Prostate gland (tissue), 2 donors: ENCODE measurements around the gene LIX1L. TPM values are rescaled to one million over a fixed set of nuclear protein-coding genes. Genes with fewer than 3 reads are reported as not detected.

Experiments used
- DNase-seq: peaks from one replicate; pipeline ENCODE4 v3.0.0-alpha.2; 2019; ENCODE audit warnings: low spot score
- H3K27ac ChIP-seq, 2 donors: fragments of 200-600 bp; sonication (generic); 2 replicates each; pipeline ENCODE4 v1.5.1; 2017 to 2019
- H3K27me3 ChIP-seq: fragments of 200-600 bp; sonication (generic); replicated peaks from 2 replicates; pipeline ENCODE4 v1.5.1; 2019; ENCODE audit not compliant: insufficient read depth
- H3K36me3 ChIP-seq, 2 donors: fragments of 200-600 bp; sonication (generic); 1 replicate in 1 of 2; 2 replicates in 1 of 2; pipeline versions ENCODE4 v1.5.1 to v1.8.1; 2017 to 2019
- H3K4me1 ChIP-seq: fragments of 200-600 bp; sonication (generic); replicated peaks from 2 replicates; pipeline ENCODE4 v1.5.1; 2019
- H3K4me3 ChIP-seq, 2 donors: fragments of 200-600 bp; sonication (generic); 2 replicates each; pipeline ENCODE4 v1.5.1; 2017 to 2019
- H3K9me3 ChIP-seq: fragments of 200-600 bp; sonication (generic); 2 replicates; pipeline ENCODE4 v1.5.1; 2017
- CTCF ChIP-seq, 4 experiments: fragments of 200-600 bp in 2 of 4; fragments of 450-650 bp in 2 of 4; sonication (generic) in 2 of 4; IDR thresholded peaks; 1 replicate in 3 of 4; 2 replicates in 1 of 4; pipeline ENCODE4 v1.5.1; 2016 to 2019; ENCODE audit warnings: antibody characterized with exemption in 4 of 4, mild to moderate bottlenecking in 2 of 4, moderate library complexity in 2 of 4
- POLR2A ChIP-seq: fragments of 450-650 bp; IDR thresholded peaks from one replicate; pipeline ENCODE4 v1.6.1; 2016; ENCODE audit warnings: antibody characterized with exemption, mild to moderate bottlenecking
- POLR2AphosphoS5 ChIP-seq: sonication (generic); formaldehyde crosslinking; IDR thresholded peaks from one replicate; pipeline ENCODE4 v1.6.1; 2017; ENCODE audit warnings: antibody characterized with exemption
- WGBS: methylation state at CpG from one replicate; pipeline ENCODE4 v1.1.5; 2018; 5-methylcytosine and 5-hydroxymethylcytosine counted together
- intact Hi-C: fragments of 100-400 bp; cut with DNase I; formaldehyde crosslinking; loops from one replicate; pipeline ENCODE4 v1.14.2; 2022
- total RNA-seq, 2 donors: library from RNA; depleted of rRNA; stranded (reverse); fragments of >200 nt; gene quantifications; one replicate each; pipeline ENCODE4 v1.1.0, GENCODE V29; 2016

Gene LIX1L
- total RNA-seq, 2 donors from 2014 or later = 30.0 to 31.8 TPM

- no peak for DNase-seq
- Histone ChIP-seq H3K27me3 (no peaks in the 10 kb centered on the region), H3K4me1 (peaks cover 17% of the 10 kb centered on the region), H3K4me3 (no peak overlapping the region), H3K27ac (peak overlapping the region; percentile 88 to 90), H3K36me3 (no peaks in the 10 kb centered on the region), H3K9me3 (no peaks in the 10 kb centered on the region)
- TF ChIP-seq POLR2AphosphoS5 (no peak), POLR2A (no peak), CTCF (IDR thresholded peaks at IDR 0.05) (no peak)
- intact Hi-C loops = loop anchor here (2.0 kb wide), 1 partner anchor 30 kb away; no protein-coding TSS in a partner anchor
Measured at GRCh38 chr1:145978471-145978853, 20.6 kb upstream of the LIX1L start.

GRCh38 chr1:145977486-145978470 is 20.0 kb upstream of the LIX1L start:
- H3K4me1 ChIP-seq = peaks cover 17% of the 10 kb centered on the region
- 19% methylated on average over 9 of the region's 9 CpGs for WGBS
- intact Hi-C loops = loop anchor here (2.0 kb wide), 1 partner anchor 31 kb away; no protein-coding TSS in a partner anchor
- H3K9me3 ChIP-seq = no peaks in the 10 kb centered on the region
- H3K27me3 ChIP-seq = no peaks in the 10 kb centered on the region
- H3K27ac ChIP-seq = peak overlapping the region; percentile 88 to 90
- TF ChIP-seq POLR2A = no peak
- TF ChIP-seq CTCF (IDR thresholded peaks at IDR 0.05) = peak; percentile 68 to 95 (median 93)
- peak; percentile 90 for TF ChIP-seq POLR2AphosphoS5
- H3K36me3 ChIP-seq = no peaks in the 10 kb centered on the region
- DNase-seq = peak; percentile 87
- no peak overlapping the region for H3K4me3 ChIP-seq

- 76% methylated on average over 5 of the region's 5 CpGs for WGBS
- Histone ChIP-seq H3K4me1 (peaks cover 17% of the 10 kb centered on the region), H3K9me3 (no peaks in the 10 kb centered on the region), H3K27ac (peak overlapping the region; percentile 88 to 90), H3K4me3 (no peak overlapping the region), H3K36me3 (no peaks in the 10 kb centered on the region), H3K27me3 (no peaks in the 10 kb centered on the region)
- TF ChIP-seq POLR2AphosphoS5 (no peak), POLR2A (no peak), CTCF (IDR thresholded peaks at IDR 0.05) (no peak)
- intact Hi-C loops = no loop called here
- DNase-seq = no peak
Measured at GRCh38 chr1:145977016-145977415, 19.2 kb upstream of the LIX1L start.

GRCh38 chr1:145975216-145975615 is 17.4 kb upstream of the LIX1L start:
- Histone ChIP-seq H3K36me3 (no peaks in the 10 kb centered on the region), H3K27ac (no peak overlapping the region), H3K9me3 (no peaks in the 10 kb centered on the region), H3K27me3 (no peaks in the 10 kb centered on the region), H3K4me3 (no peak overlapping the region), H3K4me1 (peaks cover 17% of the 10 kb centered on the region)
- no peak for DNase-seq
- intact Hi-C loops = no loop called here
- WGBS = 84% methylated on average over 4 of the region's 4 CpGs
- TF ChIP-seq POLR2A = no peak
- TF ChIP-seq POLR2AphosphoS5 = no peak
- no peak for TF ChIP-seq CTCF (IDR thresholded peaks at IDR 0.05)

GRCh38 chr1:145974721-145975120 is 16.9 kb upstream of the LIX1L start:
- intact Hi-C loops = no loop called here
- no peak for DNase-seq

More at GRCh38 chr1:145974721-145975120, 16.9 kb upstream of the LIX1L start:
- no peaks in the 10 kb centered on the region for H3K27me3 ChIP-seq
- peaks cover 15% of the 10 kb centered on the region for H3K4me1 ChIP-seq
- no peak overlapping the region for H3K4me3 ChIP-seq
- H3K27ac ChIP-seq = no peak overlapping the region
- H3K9me3 ChIP-seq = no peaks in the 10 kb centered on the region
- no peak for TF ChIP-seq CTCF (IDR thresholded peaks at IDR 0.05)
- no peak for TF ChIP-seq POLR2A
- no peak for TF ChIP-seq POLR2AphosphoS5
- WGBS = 83% methylated on average over 7 of the region's 7 CpGs
- H3K36me3 ChIP-seq = no peaks in the 10 kb centered on the region
